Keratinocyte (primary cell): Measurements from ENCODE around the gene TMEM161B. TPM values are rescaled to one million over a fixed set of nuclear protein-coding genes. Genes with fewer than 3 reads are reported as not detected.
A peak's percentile ranks its signal among the peaks of the same experiment; 100 is the strongest.
"Not testable (repeated sequence)": the region's sequence is repeated elsewhere in the genome, so short reads cannot be mapped to it uniquely, and the experiment has no call there.

Source experiments
- DNase-seq: peaks from one replicate; pipeline ENCODE4 v3.0.0-alpha.2; 2011; ENCODE audit warnings: low read depth, missing footprints, low spot score
- FAIRE-seq: peaks from 2 replicates; lab custom pipeline; 2011; peaks lifted over from hg19 to GRCh38; lab: Jason Lieb, UNC
- H2AFZ ChIP-seq: 2 replicates; pipeline ENCODE4 v1.6.0; 2012; ENCODE audit warnings: low read length, control low read depth, inconsistent platforms; ENCODE audit not compliant: control insufficient read depth
- H3K27ac ChIP-seq: 2 replicates; pipeline ENCODE4 v1.5.1; 2011; ENCODE audit warnings: low read length; ENCODE audit not compliant: control insufficient read depth, insufficient read depth
- H3K27me3 ChIP-seq: 3 replicates; pipeline ENCODE4 v1.6.0; 2011; ENCODE audit warnings: low read length; ENCODE audit not compliant: control insufficient read depth, insufficient read depth; ENCODE audit errors: extremely low read depth
- H3K36me3 ChIP-seq, 2 experiments: 2 replicates in 1 of 2; 3 replicates in 1 of 2; pipeline ENCODE4 v1.5.1; 2011; ENCODE audit warnings: low read length in 2 of 2, mild to moderate bottlenecking in 1 of 2; ENCODE audit not compliant: control insufficient read depth in 2 of 2, insufficient read depth in 2 of 2; ENCODE audit errors: extremely low read depth in 1 of 2
- H3K4me1 ChIP-seq: 3 replicates; pipeline ENCODE4 v1.5.1; 2011; ENCODE audit warnings: low read length; ENCODE audit not compliant: control insufficient read depth, insufficient read depth; ENCODE audit errors: extremely low read depth
- H3K4me2 ChIP-seq: 3 replicates; pipeline ENCODE4 v1.6.0; 2011; ENCODE audit warnings: low read depth, low read length; ENCODE audit not compliant: control insufficient read depth, insufficient read depth; ENCODE audit errors: extremely low read depth
- H3K4me3 ChIP-seq, 3 experiments: fragments of 200-600 bp in 1 of 3; sonication (generic) in 1 of 3; 2 replicates in 2 of 3; 3 replicates in 1 of 3; pipeline ENCODE4 v1.5.1; 2011 to 2016; ENCODE audit warnings: low read length in 3 of 3, mild to moderate bottlenecking in 3 of 3, control low read depth in 2 of 3, inconsistent platforms in 1 of 3, low read depth in 1 of 3, mixed read lengths in 1 of 3, mixed run types in 1 of 3, moderate library complexity in 1 of 3; ENCODE audit not compliant: control insufficient read depth in 2 of 3, insufficient read depth in 2 of 3; ENCODE audit errors: extremely low read depth in 1 of 3
- H3K79me2 ChIP-seq: 2 replicates; pipeline ENCODE4 v1.6.0; 2012; ENCODE audit warnings: low read length; ENCODE audit not compliant: control insufficient read depth, insufficient read depth
- H3K9ac ChIP-seq: 3 replicates; pipeline ENCODE4 v1.6.0; 2011; ENCODE audit warnings: low read length; ENCODE audit not compliant: control insufficient read depth, insufficient read depth; ENCODE audit errors: extremely low read depth
- H3K9me1 ChIP-seq: 3 replicates; pipeline ENCODE4 v1.6.0; 2011; ENCODE audit warnings: low read length; ENCODE audit not compliant: control insufficient read depth, insufficient read depth; ENCODE audit errors: extremely low read depth
- H3K9me3 ChIP-seq: 2 replicates; pipeline ENCODE4 v1.5.1; 2012; ENCODE audit warnings: low read depth, low read length; ENCODE audit not compliant: control insufficient read depth
- H4K20me1 ChIP-seq: 3 replicates; pipeline ENCODE4 v1.6.0; 2011; ENCODE audit warnings: low read length; ENCODE audit not compliant: control insufficient read depth, insufficient read depth; ENCODE audit errors: extremely low read depth
- EZH2 ChIP-seq: IDR thresholded peaks from one replicate; pipeline ENCODE4 v1.6.1; 2012; ENCODE audit warnings: inconsistent platforms, mild to moderate bottlenecking, low read length, moderate library complexity
- dilution Hi-C: fragments of 300-500 bp; cut with MboI; formaldehyde crosslinking; loops from one replicate; pipeline ENCODE4 v1.7.0; 2020; ENCODE audit warnings: low sequenced_read_pairs; ENCODE audit not compliant: extremely low pct_ligation_motif_present
- polyA plus RNA-seq, 5 experiments: library from polyadenylated mRNA; depleted of rRNA in 3 of 5; stranded (reverse) in 3 of 5; stranded (forward) in 1 of 5; unstranded in 1 of 5; fragments of >200 nt; gene quantifications; 1 replicate in 1 of 5; 2 replicates in 3 of 5; 3 replicates in 1 of 5; pipeline versions ENCODE4 v1.2.1 to v1.2.3, GENCODE V29; 2011 to 2012; ENCODE audit warnings: missing spikeins in 2 of 5, low read depth in 1 of 5, low replicate concordance in 1 of 5
- TF ChIP-seq, protein P1 (sequence below), 3 experiments: IDR thresholded peaks in 1 of 3; conservative IDR thresholded peaks in 1 of 3; optimal IDR thresholded peaks in 1 of 3; 2 replicates in 2 of 3; 3 replicates in 1 of 3; pipeline versions ENCODE3 to v1.5.1; 2011; ENCODE audit warnings: low read length in 3 of 3, mild to moderate bottlenecking in 3 of 3, moderate library complexity in 2 of 3, control low read depth in 1 of 3, inconsistent platforms in 1 of 3; ENCODE audit not compliant: insufficient read depth in 2 of 3; ENCODE audit errors: extremely low read depth in 1 of 3

TMEM161B gene
- polyA plus RNA-seq, 1 donor (not counting 4 experiments of a cell fraction or from before 2014, with no cell fraction given), result 18.2 TPM

DNA sequence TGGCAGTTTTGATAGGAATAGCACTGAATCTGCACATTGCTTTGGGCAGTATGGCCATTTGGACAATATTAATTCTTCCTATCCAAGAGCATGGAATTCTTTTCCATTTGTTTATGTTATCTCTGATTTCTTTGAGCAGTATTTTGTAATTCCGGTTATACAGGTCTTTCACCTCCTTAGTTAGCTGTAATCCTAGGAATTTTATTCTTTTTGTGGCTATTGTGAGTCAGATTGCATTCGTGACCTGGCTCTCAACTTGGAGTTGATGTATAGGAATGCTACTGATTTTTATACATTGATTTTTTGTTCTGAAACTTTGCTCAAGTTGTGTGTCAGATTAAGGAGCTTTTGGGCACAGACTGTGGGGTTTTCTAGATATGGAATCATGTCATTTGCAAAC is 24.0 kb downstream of the TMEM161B start:
- Histone ChIP-seq H3K9ac (no peak overlapping the region), H3K27me3 (no peaks in the 10 kb centered on the region), H3K4me2 (peak overlapping the region; percentile 16), H3K36me3 (no peaks in the 10 kb centered on the region), H3K4me1 (peaks cover 9% of the 10 kb centered on the region), H3K79me2 (peaks cover 55% of the 10 kb centered on the region), H3K27ac (peak overlapping the region; percentile 23), H4K20me1 (no peaks in the 10 kb centered on the region), H3K9me1 (no peaks in the 10 kb centered on the region), H3K4me3 (no peak overlapping the region), H2AFZ (no peak overlapping the region), H3K9me3 (no peaks in the 10 kb centered on the region)
- DNase-seq (no peak), FAIRE-seq (no peak)
- TF ChIP-seq EZH2, result no peak
- TF ChIP-seq, protein P1, sequence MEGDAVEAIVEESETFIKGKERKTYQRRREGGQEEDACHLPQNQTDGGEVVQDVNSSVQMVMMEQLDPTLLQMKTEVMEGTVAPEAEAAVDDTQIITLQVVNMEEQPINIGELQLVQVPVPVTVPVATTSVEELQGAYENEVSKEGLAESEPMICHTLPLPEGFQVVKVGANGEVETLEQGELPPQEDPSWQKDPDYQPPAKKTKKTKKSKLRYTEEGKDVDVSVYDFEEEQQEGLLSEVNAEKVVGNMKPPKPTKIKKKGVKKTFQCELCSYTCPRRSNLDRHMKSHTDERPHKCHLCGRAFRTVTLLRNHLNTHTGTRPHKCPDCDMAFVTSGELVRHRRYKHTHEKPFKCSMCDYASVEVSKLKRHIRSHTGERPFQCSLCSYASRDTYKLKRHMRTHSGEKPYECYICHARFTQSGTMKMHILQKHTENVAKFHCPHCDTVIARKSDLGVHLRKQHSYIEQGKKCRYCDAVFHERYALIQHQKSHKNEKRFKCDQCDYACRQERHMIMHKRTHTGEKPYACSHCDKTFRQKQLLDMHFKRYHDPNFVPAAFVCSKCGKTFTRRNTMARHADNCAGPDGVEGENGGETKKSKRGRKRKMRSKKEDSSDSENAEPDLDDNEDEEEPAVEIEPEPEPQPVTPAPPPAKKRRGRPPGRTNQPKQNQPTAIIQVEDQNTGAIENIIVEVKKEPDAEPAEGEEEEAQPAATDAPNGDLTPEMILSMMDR (optimal IDR thresholded peaks at IDR 0.05 in 1 of 3, IDR thresholded peaks at IDR 0.05 in 1 of 3, conservative IDR thresholded peaks at IDR 0.05 in 1 of 3; ENCODE audit: extremely low read depth in 1 of 3, insufficient read depth in 2 of 3, low read length in 3 of 3), result no peak
- dilution Hi-C loops, result no loop called here

DNA sequence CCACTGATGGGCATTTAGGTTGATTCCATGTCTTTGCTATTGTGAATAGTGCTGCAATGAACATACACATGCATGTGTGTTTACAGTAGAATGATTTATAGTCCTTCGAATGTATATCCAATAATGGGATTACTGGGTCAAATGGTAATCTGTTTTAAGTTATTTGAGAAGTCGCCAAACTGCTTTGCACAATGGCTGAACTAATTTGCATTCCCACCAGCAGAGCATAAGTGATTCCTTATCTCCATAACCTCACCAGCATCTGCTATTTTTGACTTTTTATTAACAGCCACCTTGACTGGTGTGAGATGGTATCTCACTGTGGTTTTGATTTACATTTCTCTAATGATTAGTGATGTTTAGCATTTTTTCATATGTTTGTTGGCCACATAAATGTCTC is 25.2 kb downstream of the TMEM161B start:
- DNase-seq, H3K27ac ChIP-seq, H3K4me3 ChIP-seq, H3K4me1 ChIP-seq, H2AFZ ChIP-seq, H3K9ac ChIP-seq, FAIRE-seq, H3K9me1 ChIP-seq, H3K4me2 ChIP-seq, dilution Hi-C loops, H3K9me3 ChIP-seq, H3K36me3 ChIP-seq, H3K27me3 ChIP-seq, H4K20me1 ChIP-seq: not testable (repeated sequence)
- peaks cover 46% of the 10 kb centered on the region for H3K79me2 ChIP-seq

DNA sequence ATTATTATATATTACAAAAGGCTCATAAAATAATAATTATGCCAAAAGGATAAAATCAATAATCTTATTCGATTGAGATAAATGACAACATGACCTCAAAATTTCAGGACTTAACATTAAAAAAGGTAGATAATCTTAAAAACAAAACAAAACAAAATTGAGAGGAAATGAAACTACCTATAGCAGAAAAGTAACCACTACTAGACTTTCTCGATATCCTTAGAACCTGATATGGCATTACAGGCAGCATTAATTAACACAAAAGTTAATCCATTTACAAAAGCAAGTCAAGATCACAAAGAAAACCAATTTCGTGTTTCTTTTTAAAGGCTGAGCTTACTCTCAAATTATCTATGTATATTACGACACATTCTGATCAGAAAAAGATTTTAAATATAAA is 29.9 kb downstream of the TMEM161B start:
- TF ChIP-seq, protein P1 (optimal IDR thresholded peaks at IDR 0.05 in 1 of 3, IDR thresholded peaks at IDR 0.05 in 1 of 3, conservative IDR thresholded peaks at IDR 0.05 in 1 of 3; ENCODE audit: extremely low read depth in 1 of 3, insufficient read depth in 2 of 3, low read length in 3 of 3), result no peak
- TF ChIP-seq EZH2, result no peak
- Histone ChIP-seq H3K36me3 (peaks cover 0 to 2% of the 10 kb centered on the region in 2 experiments), H3K9me1 (no peaks in the 10 kb centered on the region), H3K9me3 (no peaks in the 10 kb centered on the region), H2AFZ (no peak overlapping the region), H3K9ac (no peak overlapping the region), H3K4me1 (no peaks in the 10 kb centered on the region), H4K20me1 (no peaks in the 10 kb centered on the region), H3K27ac (no peak overlapping the region), H3K4me2 (no peak overlapping the region), H3K79me2 (peaks cover 17% of the 10 kb centered on the region), H3K27me3 (no peaks in the 10 kb centered on the region), H3K4me3 (no peak overlapping the region)
- no peak for DNase-seq
- dilution Hi-C loops, result no loop called here
- FAIRE-seq, result no peak
